D721Med (cell line): ENCODE measurements around the gene BZW2.
"Not testable (repeated sequence)": the region's sequence is repeated elsewhere in the genome, so short reads cannot be mapped to it uniquely, and the experiment has no call there.

Experiments used
- DNase-seq: peaks from one replicate; pipeline ENCODE4 v3.0.0; 2011; ENCODE audit warnings: low spot score; ENCODE audit not compliant: insufficient read length
- FAIRE-seq: peaks from 2 replicates; lab custom pipeline; 2011; peaks lifted over from hg19 to GRCh38; lab: Jason Lieb, UNC
- CTCF ChIP-seq: IDR thresholded peaks from 2 replicates; pipeline ENCODE4 v1.5.1; 2012; ENCODE audit warnings: mild to moderate bottlenecking, control low read depth; ENCODE audit not compliant: insufficient read depth; ENCODE audit errors: missing control alignments

BZW2 gene

GRCh38 chr7:16650266-16650665 lies 4.3 kb downstream of the BZW2 start:
- no peak for TF ChIP-seq CTCF
- no peak for DNase-seq
- no peak for FAIRE-seq

- FAIRE-seq (peak; percentile 82), DNase-seq (no peak)
- no peak for TF ChIP-seq CTCF
Observed at GRCh38 chr7:16651396-16652239, 5.6 kb downstream of the BZW2 start.

- no peak for TF ChIP-seq CTCF
- FAIRE-seq (no peak), DNase-seq (no peak)
Observed at GRCh38 chr7:16652240-16652583, 6.2 kb downstream of the BZW2 start.

- no peak for DNase-seq
- TF ChIP-seq CTCF, result no peak
- no peak for FAIRE-seq
Observed at GRCh38 chr7:16652888-16653287, 6.9 kb downstream of the BZW2 start.

GRCh38 chr7:16655394-16655793 lies 9.4 kb downstream of the BZW2 start:
- FAIRE-seq, result no peak
- DNase-seq, result no peak
- no peak for TF ChIP-seq CTCF

GRCh38 chr7:16656141-16656540 lies 10.2 kb downstream of the BZW2 start:
- FAIRE-seq, result no peak
- no peak for DNase-seq
- TF ChIP-seq CTCF, result no peak

GRCh38 chr7:16657656-16658279 lies 11.8 kb downstream of the BZW2 start:
- FAIRE-seq (no peak), DNase-seq (no peak)
- TF ChIP-seq CTCF, result no peak

GRCh38 chr7:16659854-16660497 lies 14.0 kb downstream of the BZW2 start:
- not testable (repeated sequence) for DNase-seq, FAIRE-seq
